Stimulated activated CD4-positive, alpha-beta T cell treated with anti-CD3 and anti-CD28 coated beads, Interleukin-1b, Interleukin-23, amount 100 ng/mL, for 24 hours (primary cell): ENCODE results near the gene TGFB2.

ENCODE experiments used
- DNase-seq, 4 experiments: peaks; one replicate each; pipeline ENCODE4 v3.0.0-alpha.2; 2020; ENCODE audit warnings: low read depth in 4 of 4, low spot score in 1 of 4

The TGFB2 gene

GRCh38 chr1:218332416-218332815 is 12.7 kb upstream of the TGFB2 start:
- DNase-seq = no peak

GRCh38 chr1:218336328-218336727 is 8.8 kb upstream of the TGFB2 start:
- no peak for DNase-seq

DNA sequence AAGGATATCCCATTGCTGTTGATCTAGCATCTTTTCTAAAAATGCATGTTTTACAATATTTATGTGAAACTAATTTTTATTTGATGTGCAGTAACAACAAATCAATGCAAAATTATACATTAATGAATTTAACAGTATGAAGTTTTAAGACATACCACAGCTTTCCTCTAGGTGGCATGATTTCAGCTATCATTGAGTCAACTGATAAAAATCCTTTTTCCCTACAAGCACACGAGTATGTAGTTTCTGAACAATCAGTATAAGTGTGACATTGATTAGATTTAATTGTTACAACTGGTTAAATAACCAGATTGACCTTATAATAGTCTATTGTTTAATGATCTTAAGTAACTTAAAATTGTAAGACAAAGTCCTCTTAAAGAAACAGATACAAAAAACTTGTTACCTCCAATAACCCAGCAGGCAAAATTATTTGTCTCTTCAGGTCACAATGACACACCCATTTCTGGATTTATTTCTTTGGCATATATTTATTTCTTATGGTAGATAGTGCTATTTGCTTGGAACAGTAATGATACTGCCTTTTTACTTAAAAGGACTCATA is 5.8 kb upstream of the TGFB2 start:
- DNase-seq = no peak

DNA sequence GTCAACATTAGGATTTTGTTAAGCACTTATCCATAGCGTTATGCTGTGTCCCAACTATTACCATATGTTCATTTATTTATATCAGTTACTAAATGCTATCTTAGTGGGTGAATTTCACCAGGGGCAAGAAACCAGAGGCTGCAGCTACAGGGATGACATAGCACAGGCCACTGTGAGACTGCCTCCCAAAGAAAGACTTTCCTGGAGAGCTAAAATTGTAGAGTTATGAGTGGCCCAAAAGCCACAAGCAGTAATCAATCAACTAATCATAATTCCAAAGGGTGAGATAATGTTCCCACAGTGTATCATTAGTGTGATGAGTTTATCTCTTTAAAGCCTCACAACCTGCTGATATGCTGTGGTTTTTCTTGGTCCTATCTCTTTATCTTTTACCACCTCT is 3.8 kb upstream of the TGFB2 start:
- DNase-seq = no peak

- DNase-seq = no peak
Observed at GRCh38 chr1:218342091-218342490, 3.0 kb upstream of the TGFB2 start.

DNA sequence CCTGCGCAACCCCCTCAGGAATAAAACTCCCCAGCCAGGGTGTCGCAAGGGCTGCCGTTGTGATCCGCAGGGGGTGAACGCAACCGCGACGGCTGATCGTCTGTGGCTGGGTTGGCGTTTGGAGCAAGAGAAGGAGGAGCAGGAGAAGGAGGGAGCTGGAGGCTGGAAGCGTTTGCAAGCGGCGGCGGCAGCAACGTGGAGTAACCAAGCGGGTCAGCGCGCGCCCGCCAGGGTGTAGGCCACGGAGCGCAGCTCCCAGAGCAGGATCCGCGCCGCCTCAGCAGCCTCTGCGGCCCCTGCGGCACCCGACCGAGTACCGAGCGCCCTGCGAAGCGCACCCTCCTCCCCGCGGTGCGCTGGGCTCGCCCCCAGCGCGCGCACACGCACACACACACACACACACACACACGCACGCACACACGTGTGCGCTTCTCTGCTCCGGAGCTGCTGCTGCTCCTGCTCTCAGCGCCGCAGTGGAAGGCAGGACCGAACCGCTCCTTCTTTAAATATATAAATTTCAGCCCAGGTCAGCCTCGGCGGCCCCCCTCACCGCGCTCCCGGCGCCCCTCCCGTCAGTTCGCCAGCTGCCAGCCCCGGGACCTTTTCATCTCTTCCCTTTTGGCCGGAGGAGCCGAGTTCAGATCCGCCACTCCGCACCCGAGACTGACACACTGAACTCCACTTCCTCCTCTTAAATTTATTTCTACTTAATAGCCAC is 696 bp downstream of the TGFB2 start:
- no peak for DNase-seq

DNA sequence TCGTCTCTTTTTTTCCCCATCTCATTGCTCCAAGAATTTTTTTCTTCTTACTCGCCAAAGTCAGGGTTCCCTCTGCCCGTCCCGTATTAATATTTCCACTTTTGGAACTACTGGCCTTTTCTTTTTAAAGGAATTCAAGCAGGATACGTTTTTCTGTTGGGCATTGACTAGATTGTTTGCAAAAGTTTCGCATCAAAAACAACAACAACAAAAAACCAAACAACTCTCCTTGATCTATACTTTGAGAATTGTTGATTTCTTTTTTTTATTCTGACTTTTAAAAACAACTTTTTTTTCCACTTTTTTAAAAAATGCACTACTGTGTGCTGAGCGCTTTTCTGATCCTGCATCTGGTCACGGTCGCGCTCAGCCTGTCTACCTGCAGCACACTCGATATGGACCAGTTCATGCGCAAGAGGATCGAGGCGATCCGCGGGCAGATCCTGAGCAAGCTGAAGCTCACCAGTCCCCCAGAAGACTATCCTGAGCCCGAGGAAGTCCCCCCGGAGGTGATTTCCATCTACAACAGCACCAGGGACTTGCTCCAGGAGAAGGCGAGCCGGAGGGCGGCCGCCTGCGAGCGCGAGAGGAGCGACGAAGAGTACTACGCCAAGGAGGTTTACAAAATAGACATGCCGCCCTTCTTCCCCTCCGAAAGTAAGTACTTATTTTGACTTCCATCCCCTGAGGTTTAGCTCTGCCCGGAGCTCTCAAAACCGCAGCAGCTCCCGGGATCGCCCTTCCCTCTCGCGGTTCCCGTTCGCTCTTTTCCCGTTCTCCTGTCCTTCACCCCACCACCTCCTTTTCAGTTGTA is 1.5 kb downstream of the TGFB2 start:
- DNase-seq = no peak

- no peak for DNase-seq
Observed at GRCh38 chr1:218347336-218347722, 2.2 kb downstream of the TGFB2 start.

- DNase-seq = no peak
Observed at GRCh38 chr1:218347723-218348627, 2.8 kb downstream of the TGFB2 start.

GRCh38 chr1:218348628-218349071 is 3.5 kb downstream of the TGFB2 start:
- no peak for DNase-seq

DNA sequence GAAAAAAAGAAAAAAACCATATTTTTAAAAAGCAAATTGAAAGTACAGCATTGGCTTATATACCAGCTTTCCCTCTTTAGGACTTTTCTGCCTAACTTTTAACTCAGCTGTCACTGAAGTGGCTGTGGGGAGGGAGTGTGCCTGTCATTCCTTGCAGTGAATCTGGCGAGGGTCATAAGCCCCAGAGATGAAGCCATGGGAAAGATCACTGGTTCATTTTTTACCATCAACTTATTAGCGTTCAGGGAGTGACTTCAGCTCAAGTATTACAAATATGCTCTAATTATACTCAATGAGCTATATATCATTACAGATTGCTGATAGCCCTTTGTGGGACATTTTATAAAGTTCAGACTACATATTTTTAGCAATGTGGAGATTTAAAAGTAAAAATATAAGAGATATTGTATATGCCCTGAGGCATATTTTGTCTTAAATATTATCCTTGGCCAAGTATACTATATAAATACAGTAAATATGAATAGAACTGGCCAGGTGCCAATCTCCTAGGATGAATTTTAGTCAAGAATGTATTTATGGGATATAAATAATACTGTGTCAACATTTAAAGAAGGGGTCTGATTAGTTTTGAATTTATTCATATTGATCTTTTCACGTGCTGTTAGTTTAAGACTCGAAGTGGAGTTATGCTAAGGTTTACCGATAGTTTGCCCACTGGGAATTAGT is 4.4 kb downstream of the TGFB2 start:
- DNase-seq = no peak

- no peak for DNase-seq
Observed at GRCh38 chr1:218350035-218350525, 4.9 kb downstream of the TGFB2 start.

DNA sequence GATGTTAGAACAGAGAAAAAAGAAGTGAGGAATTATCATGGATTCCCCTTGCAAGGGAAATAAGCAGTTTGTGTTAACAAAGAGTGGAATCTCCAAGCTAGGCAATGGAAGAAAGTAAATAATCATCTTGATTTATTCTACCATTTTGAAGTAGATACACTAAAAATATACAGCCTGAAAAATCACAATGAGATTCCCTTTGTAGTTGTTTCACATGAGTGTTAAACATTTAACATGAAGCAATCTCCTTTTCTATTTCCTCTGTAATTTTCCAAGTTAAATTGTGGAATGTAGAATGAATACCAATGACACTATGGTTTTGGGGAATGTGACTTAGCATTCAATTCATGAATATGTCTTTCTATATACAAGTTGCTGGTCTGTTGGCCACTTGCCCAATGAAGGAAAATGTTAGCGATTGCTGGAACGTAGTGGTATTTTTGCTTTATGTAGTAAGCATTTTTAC is 5.7 kb downstream of the TGFB2 start:
- no peak for DNase-seq

DNA sequence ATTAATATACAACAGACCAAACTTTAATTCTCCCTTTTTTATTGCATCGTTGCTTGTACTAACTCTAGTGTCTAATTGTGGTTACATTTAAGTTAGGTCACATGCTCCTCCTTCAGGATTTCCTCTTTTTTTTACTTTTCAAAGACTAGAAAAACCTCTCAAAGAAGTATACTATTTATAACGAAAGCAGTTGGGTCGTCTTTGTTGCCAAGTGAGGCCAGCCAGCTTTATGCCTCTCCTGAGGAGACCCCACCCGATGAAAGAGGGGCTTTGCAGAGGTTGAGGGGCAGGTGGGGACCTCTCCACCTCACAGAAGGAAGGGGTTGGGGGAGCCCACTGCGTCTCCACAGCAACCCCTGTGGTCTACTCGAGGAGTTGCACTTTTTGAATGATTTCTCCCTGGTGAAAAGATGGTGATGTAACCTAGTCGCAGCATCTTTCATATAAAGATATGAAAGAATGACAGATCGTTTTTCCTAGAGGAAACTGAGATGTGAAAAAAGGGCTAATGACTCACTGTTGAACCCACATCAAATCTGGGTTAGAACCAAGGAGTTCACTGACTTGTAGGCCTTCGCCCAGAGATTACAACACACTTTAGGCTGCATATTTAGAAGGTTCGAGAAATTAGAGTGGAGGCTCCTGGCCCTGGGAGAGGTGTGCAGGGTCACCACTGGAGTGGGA is 6.4 kb downstream of the TGFB2 start:
- DNase-seq = no peak

DNA sequence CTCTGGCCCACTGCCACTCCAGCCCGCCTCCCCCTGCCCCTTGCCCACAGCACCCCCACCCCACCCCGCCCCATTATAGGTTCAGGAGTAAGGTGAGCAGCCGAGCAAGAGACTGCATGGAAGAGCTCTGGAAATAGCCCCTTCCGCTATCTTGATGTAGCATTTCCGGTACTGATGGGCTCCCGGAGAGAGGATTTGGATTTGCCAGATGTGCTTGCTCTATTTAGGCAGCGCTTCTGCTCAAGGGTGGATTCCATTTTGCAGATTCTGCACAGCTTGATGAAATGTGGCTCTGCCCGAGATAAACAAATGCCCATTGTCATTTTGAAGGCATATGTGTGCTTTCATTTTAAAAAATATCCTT is 6.9 kb downstream of the TGFB2 start:
- no peak for DNase-seq

- no peak for DNase-seq
Observed at GRCh38 chr1:218353656-218354055, 8.5 kb downstream of the TGFB2 start.

- DNase-seq = no peak
Observed at GRCh38 chr1:218355278-218355677, 10.1 kb downstream of the TGFB2 start.

DNA sequence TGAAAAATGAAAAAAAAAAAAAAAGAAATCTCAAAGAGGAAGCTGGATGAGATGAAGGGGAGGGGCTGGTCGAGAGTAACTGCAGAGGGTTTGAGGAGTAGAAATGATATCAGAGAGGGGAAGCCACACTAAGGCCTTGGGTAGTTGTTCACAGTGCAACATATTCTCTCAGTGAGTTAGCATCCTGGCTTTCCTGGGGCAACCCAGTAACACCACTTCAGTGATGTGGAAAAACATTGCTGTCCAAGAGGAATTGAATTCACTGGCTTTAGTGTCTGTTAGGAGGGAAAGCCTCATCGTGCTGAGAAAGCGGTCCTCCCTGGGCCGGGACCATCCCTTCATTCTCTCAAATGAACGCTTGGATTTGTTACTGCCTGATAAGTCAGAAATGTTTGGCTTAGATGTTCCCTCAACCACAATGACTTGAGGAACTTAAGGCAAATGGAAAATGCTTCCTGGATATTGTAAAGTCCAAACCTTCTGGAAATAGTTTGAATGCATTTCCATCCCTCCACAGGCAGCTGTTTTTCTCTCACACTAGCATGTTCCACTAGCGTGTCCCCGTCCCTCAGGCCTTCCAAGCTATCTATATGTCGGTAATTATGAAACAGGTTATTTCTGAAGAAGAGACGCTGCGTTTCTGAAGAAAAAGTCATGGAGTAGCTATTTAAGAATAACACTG is 12.2 kb downstream of the TGFB2 start:
- no peak for DNase-seq

DNA sequence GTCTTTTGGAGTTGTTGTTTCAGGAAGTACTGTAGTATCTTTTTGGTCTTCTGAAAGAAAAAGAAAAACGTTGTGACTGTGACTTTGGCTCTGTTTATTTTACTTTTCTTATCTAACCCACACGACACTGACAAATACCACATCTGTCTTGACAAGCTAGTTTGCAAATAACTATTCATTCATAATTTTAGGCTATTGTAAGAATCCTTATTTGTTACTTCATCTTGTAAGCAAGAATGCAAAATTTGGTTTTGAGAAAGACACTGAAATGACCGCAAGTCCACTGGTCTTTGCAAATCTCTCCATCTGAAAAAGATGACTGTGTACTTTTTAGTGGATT is 12.7 kb downstream of the TGFB2 start:
- DNase-seq = no peak
